Liver (tissue), 9 donors: ENCODE measurements around the gene ANKRD13A. TPM values are rescaled to one million over a fixed set of nuclear protein-coding genes. Genes with fewer than 3 reads are reported as not detected.

Source experiments
- DNase-seq: peaks from one replicate; pipeline ENCODE4 v3.0.0-alpha.2; 2017; ENCODE audit warnings: low spot score
- H3K27ac ChIP-seq, 2 donors: one replicate each; pipeline ENCODE4 v1.7.0; 2013; ENCODE audit warnings: inconsistent platforms in 2 of 2, low read length in 2 of 2, control low read depth in 1 of 2, low read depth in 1 of 2, mild to moderate bottlenecking in 1 of 2
- H3K27me3 ChIP-seq, 4 donors: one replicate each; pipeline versions ENCODE4 v1.6.1 to v1.7.0; 2013; ENCODE audit warnings: low read length in 3 of 4, inconsistent platforms in 1 of 4, mild to moderate bottlenecking in 1 of 4, moderate library complexity in 1 of 4; ENCODE audit not compliant: control insufficient read depth in 4 of 4, insufficient read depth in 4 of 4
- H3K36me3 ChIP-seq, 4 donors: one replicate each; pipeline versions ENCODE4 v1.6.1 to v1.7.0; 2013; ENCODE audit warnings: low read length in 3 of 4, mild to moderate bottlenecking in 3 of 4, low read depth in 1 of 4, moderate library complexity in 1 of 4; ENCODE audit not compliant: control insufficient read depth in 4 of 4, insufficient read depth in 3 of 4
- H3K4me1 ChIP-seq, 4 donors: one replicate each; pipeline versions ENCODE4 v1.6.1 to v1.7.0; 2013; ENCODE audit warnings: low read length in 3 of 4, mild to moderate bottlenecking in 3 of 4, moderate library complexity in 1 of 4; ENCODE audit not compliant: control insufficient read depth in 4 of 4, insufficient read depth in 4 of 4
- H3K4me3 ChIP-seq, 3 donors: one replicate each; pipeline versions ENCODE4 v1.6.1 to v1.7.0; 2013; ENCODE audit warnings: low read length in 3 of 3, control low read depth in 1 of 3, low read depth in 1 of 3, mild to moderate bottlenecking in 1 of 3
- H3K9ac ChIP-seq, 2 donors: one replicate each; pipeline ENCODE4 v1.7.0; 2013; ENCODE audit warnings: low read length in 2 of 2, mild to moderate bottlenecking in 2 of 2, moderate library complexity in 2 of 2, control low read depth in 1 of 2, low read depth in 1 of 2
- H3K9me3 ChIP-seq, 4 donors: one replicate each; pipeline versions ENCODE4 v1.6.1 to v1.7.0; 2013; ENCODE audit warnings: low read length in 3 of 4; ENCODE audit not compliant: control insufficient read depth in 4 of 4
- EGR1 ChIP-seq, 2 donors: IDR thresholded peaks; 2 replicates each; pipeline ENCODE4 v1.6.1; 2016 to 2018; ENCODE audit warnings: antibody characterized with exemption in 2 of 2, low read depth in 2 of 2
- FOXA1 ChIP-seq: IDR thresholded peaks from 2 replicates; pipeline ENCODE4 v1.6.1; 2016; ENCODE audit warnings: antibody characterized with exemption
- FOXA2 ChIP-seq: IDR thresholded peaks from 2 replicates; pipeline ENCODE4 v1.6.1; 2016; ENCODE audit warnings: antibody characterized with exemption
- GABPA ChIP-seq, 2 donors: IDR thresholded peaks in 1 of 2; conservative IDR thresholded peaks in 1 of 2; 2 replicates each; pipeline ENCODE4 v1.6.1; 2016; ENCODE audit warnings: antibody characterized with exemption in 2 of 2, mild to moderate bottlenecking in 1 of 2, moderate library complexity in 1 of 2
- HNF4A ChIP-seq, 2 donors: conservative IDR thresholded peaks; 2 replicates each; pipeline ENCODE4 v1.6.1; 2016; ENCODE audit warnings: antibody characterized with exemption in 2 of 2, mild to moderate bottlenecking in 2 of 2
- HNF4G ChIP-seq: IDR thresholded peaks from 2 replicates; pipeline ENCODE4 v1.6.1; 2016; ENCODE audit warnings: antibody characterized with exemption
- JUND ChIP-seq, 2 donors: IDR thresholded peaks; 2 replicates each; pipeline ENCODE4 v1.6.1; 2016; ENCODE audit warnings: antibody characterized with exemption in 2 of 2
- NR2F2 ChIP-seq: IDR thresholded peaks from 2 replicates; pipeline ENCODE4 v1.6.1; 2016; ENCODE audit warnings: antibody characterized with exemption
- RAD21 ChIP-seq, 2 donors: IDR thresholded peaks; 2 replicates each; pipeline ENCODE4 v1.6.1; 2016; ENCODE audit warnings: antibody characterized with exemption in 2 of 2, mild to moderate bottlenecking in 2 of 2
- RXRA ChIP-seq, 2 donors: IDR thresholded peaks; 2 replicates each; pipeline ENCODE4 v1.6.1; 2017 to 2018; ENCODE audit warnings: antibody characterized with exemption in 2 of 2, mild to moderate bottlenecking in 1 of 2
- TAF1 ChIP-seq: conservative IDR thresholded peaks from 2 replicates; pipeline ENCODE4 v1.6.1; 2016; ENCODE audit warnings: antibody characterized with exemption, mild to moderate bottlenecking
- YY1 ChIP-seq: IDR thresholded peaks from 2 replicates; pipeline ENCODE4 v1.6.1; 2016; ENCODE audit warnings: antibody characterized with exemption, mild to moderate bottlenecking
- WGBS: extraction: QIAGEN DNeasy Blood & Tissue Kit; methylation state at CpG from one replicate; pipeline ENCODE4 v1.1.7; 2013; 5-methylcytosine and 5-hydroxymethylcytosine counted together
- polyA plus RNA-seq, 2 donors: library from polyadenylated mRNA; stranded (reverse) in 1 of 2; unstranded in 1 of 2; fragments of 200-250 nt in 1 of 2; fragments of >200 nt in 1 of 2; fragmentation: Nextera tagmentation in 1 of 2; extraction: Ambion mirVana in 1 of 2; gene quantifications; one replicate each; pipeline versions ENCODE4 v1.2.1 to v1.2.3, GENCODE V29; 2013 to 2015
- total RNA-seq, 2 donors: library from RNA; depleted of rRNA; stranded (reverse); fragments of >200 nt; gene quantifications; one replicate each; pipeline ENCODE4 v1.2.3, GENCODE V29; 2014
- TF ChIP-seq, protein P1 (sequence below): fragments of 150-350 bp; IDR thresholded peaks from 2 replicates; pipeline ENCODE4 v1.5.1; 2017; ENCODE audit warnings: improper control_type of control experiment, low read depth, low read length; ENCODE audit not compliant: missing input control
- TF ChIP-seq, protein P2 (sequence below): IDR thresholded peaks from 2 replicates; pipeline ENCODE4 v1.6.1; 2016; ENCODE audit warnings: antibody characterized with exemption
- TF ChIP-seq, protein P3 (sequence below): IDR thresholded peaks from 2 replicates; pipeline ENCODE4 v1.6.1; 2016; ENCODE audit warnings: antibody characterized with exemption, mild to moderate bottlenecking
- TF ChIP-seq, protein P4 (sequence below): IDR thresholded peaks from 2 replicates; pipeline ENCODE4 v1.6.1; 2016; ENCODE audit warnings: antibody characterized with exemption
- TF ChIP-seq, protein P5 (sequence below): IDR thresholded peaks from 2 replicates; pipeline ENCODE4 v1.6.1; 2016; ENCODE audit warnings: antibody characterized with exemption
- donor health status: healthy.
- donor health status: healthy.
- donor health status: healthy.
- donor health status: healthy.
- donor health status: healthy.

ANKRD13A gene
- total and polyA plus RNA-seq, 4 donors = 7.0 to 40.5 (median 18.8) TPM

DNA sequence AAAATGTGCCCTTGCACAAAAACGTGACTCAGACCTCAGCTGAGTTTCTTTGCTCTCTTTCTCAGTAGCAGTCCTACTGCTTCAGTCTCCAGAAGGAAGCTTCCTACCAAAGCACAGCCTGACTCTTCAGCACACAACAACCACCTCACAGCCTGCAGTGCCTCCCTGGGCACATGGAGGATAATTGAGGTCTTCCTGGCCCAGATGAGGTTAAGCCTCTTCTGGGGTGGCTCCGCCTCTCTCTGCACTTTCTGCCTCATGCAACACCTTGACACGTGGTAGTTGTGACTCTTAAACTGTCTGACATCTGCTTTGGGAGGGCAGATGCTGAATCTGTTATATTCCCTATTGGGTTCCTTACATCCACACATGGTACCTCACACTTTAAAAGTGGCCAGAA is 36.8 kb upstream of the ANKRD13A start:
- H3K27me3 ChIP-seq = no peaks in the 10 kb centered on the region
- H3K4me1 ChIP-seq = peaks cover 0 to 12% (median 6%) of the 10 kb centered on the region in 4 donors
- no peaks in the 10 kb centered on the region for H3K9me3 ChIP-seq
- H3K9ac ChIP-seq = no peak overlapping the region
- H3K36me3 ChIP-seq = peaks cover 9 to 29% (median 24%) of the 10 kb centered on the region in 4 donors
- WGBS = 75% methylated on average over 3 of the region's 3 CpGs
- DNase-seq = no peak
- no peak overlapping the region for H3K27ac ChIP-seq
- H3K4me3 ChIP-seq = no peak overlapping the region
- TF ChIP-seq JUND (IDR thresholded peaks at IDR 0.05) (no peak), YY1 (no peak), NR2F2 (no peak), EGR1 (IDR thresholded peaks at IDR 0.05; ENCODE audit: low read depth in 2 of 2) (no peak), TAF1 (no peak), HNF4A (conservative IDR thresholded peaks at IDR 0.05) (no peak), GABPA (IDR thresholded peaks at IDR 0.05 in 1 of 2, conservative IDR thresholded peaks at IDR 0.05 in 1 of 2) (no peak), FOXA1 (no peak), RAD21 (IDR thresholded peaks at IDR 0.05) (no peak)
- TF ChIP-seq, protein P1, sequence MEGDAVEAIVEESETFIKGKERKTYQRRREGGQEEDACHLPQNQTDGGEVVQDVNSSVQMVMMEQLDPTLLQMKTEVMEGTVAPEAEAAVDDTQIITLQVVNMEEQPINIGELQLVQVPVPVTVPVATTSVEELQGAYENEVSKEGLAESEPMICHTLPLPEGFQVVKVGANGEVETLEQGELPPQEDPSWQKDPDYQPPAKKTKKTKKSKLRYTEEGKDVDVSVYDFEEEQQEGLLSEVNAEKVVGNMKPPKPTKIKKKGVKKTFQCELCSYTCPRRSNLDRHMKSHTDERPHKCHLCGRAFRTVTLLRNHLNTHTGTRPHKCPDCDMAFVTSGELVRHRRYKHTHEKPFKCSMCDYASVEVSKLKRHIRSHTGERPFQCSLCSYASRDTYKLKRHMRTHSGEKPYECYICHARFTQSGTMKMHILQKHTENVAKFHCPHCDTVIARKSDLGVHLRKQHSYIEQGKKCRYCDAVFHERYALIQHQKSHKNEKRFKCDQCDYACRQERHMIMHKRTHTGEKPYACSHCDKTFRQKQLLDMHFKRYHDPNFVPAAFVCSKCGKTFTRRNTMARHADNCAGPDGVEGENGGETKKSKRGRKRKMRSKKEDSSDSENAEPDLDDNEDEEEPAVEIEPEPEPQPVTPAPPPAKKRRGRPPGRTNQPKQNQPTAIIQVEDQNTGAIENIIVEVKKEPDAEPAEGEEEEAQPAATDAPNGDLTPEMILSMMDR = no peak
- TF ChIP-seq, protein P2, sequence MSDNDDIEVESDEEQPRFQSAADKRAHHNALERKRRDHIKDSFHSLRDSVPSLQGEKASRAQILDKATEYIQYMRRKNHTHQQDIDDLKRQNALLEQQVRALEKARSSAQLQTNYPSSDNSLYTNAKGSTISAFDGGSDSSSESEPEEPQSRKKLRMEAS = no peak

DNA sequence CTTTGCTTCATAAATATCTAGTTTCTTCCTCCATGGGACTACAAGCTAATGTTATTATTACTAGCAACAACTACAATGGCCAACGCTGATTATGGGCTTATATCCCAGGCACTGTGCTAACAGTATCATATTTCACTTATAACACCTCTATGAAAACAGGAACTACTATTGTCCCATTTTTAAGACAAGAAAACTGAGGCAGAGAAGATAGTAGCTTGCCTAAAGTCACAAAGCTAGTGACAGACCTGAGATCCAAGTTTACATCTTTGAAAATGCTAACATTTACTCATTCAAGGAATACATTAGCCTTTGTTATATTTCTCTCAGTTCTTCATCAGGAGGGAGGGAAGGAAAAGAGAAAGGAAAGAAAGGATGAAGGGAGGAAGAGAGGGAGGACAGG is 35.9 kb upstream of the ANKRD13A start:
- Histone ChIP-seq H3K9ac (no peak overlapping the region), H3K9me3 (no peaks in the 10 kb centered on the region), H3K27me3 (no peaks in the 10 kb centered on the region), H3K36me3 (peaks cover 7 to 29% (median 24%) of the 10 kb centered on the region in 4 donors), H3K27ac (peak overlapping the region in 1 of 2 donors; percentile 44), H3K4me3 (no peak overlapping the region), H3K4me1 (peaks cover 0 to 17% (median 9%) of the 10 kb centered on the region in 4 donors)
- TF ChIP-seq RXRA (IDR thresholded peaks at IDR 0.05) (no peak), TAF1 (no peak), HNF4A (conservative IDR thresholded peaks at IDR 0.05) (no peak), FOXA2 (no peak), HNF4G (no peak), EGR1 (IDR thresholded peaks at IDR 0.05; ENCODE audit: low read depth in 2 of 2) (no peak), JUND (IDR thresholded peaks at IDR 0.05) (no peak), GABPA (IDR thresholded peaks at IDR 0.05 in 1 of 2, conservative IDR thresholded peaks at IDR 0.05 in 1 of 2) (no peak)
- TF ChIP-seq, protein P3, sequence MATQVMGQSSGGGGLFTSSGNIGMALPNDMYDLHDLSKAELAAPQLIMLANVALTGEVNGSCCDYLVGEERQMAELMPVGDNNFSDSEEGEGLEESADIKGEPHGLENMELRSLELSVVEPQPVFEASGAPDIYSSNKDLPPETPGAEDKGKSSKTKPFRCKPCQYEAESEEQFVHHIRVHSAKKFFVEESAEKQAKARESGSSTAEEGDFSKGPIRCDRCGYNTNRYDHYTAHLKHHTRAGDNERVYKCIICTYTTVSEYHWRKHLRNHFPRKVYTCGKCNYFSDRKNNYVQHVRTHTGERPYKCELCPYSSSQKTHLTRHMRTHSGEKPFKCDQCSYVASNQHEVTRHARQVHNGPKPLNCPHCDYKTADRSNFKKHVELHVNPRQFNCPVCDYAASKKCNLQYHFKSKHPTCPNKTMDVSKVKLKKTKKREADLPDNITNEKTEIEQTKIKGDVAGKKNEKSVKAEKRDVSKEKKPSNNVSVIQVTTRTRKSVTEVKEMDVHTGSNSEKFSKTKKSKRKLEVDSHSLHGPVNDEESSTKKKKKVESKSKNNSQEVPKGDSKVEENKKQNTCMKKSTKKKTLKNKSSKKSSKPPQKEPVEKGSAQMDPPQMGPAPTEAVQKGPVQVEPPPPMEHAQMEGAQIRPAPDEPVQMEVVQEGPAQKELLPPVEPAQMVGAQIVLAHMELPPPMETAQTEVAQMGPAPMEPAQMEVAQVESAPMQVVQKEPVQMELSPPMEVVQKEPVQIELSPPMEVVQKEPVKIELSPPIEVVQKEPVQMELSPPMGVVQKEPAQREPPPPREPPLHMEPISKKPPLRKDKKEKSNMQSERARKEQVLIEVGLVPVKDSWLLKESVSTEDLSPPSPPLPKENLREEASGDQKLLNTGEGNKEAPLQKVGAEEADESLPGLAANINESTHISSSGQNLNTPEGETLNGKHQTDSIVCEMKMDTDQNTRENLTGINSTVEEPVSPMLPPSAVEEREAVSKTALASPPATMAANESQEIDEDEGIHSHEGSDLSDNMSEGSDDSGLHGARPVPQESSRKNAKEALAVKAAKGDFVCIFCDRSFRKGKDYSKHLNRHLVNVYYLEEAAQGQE = no peak
- TF ChIP-seq, protein P1 = no peak
- TF ChIP-seq, protein P2 = no peak
- TF ChIP-seq, protein P4, sequence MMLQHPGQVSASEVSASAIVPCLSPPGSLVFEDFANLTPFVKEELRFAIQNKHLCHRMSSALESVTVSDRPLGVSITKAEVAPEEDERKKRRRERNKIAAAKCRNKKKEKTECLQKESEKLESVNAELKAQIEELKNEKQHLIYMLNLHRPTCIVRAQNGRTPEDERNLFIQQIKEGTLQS = no peak
- TF ChIP-seq, protein P5, sequence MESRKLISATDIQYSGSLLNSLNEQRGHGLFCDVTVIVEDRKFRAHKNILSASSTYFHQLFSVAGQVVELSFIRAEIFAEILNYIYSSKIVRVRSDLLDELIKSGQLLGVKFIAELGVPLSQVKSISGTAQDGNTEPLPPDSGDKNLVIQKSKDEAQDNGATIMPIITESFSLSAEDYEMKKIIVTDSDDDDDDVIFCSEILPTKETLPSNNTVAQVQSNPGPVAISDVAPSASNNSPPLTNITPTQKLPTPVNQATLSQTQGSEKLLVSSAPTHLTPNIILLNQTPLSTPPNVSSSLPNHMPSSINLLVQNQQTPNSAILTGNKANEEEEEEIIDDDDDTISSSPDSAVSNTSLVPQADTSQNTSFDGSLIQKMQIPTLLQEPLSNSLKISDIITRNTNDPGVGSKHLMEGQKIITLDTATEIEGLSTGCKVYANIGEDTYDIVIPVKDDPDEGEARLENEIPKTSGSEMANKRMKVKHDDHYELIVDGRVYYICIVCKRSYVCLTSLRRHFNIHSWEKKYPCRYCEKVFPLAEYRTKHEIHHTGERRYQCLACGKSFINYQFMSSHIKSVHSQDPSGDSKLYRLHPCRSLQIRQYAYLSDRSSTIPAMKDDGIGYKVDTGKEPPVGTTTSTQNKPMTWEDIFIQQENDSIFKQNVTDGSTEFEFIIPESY = no peak
- WGBS = 95% methylated on average over 1 of the region's 1 CpG
- no peak for DNase-seq
